ENCODE results near the gene FARP1. TPM values are rescaled to one million over a fixed set of nuclear protein-coding genes. Genes with fewer than 3 reads are reported as not detected.

FARP1 gene
- total and polyA plus RNA-seq, 2 of the 13 experiments (the other 11 are each of a cell fraction or from before 2014, with no cell fraction given): 70.6 to 126 TPM

GRCh38 chr13:98175043-98175442 lies 32.1 kb downstream of the FARP1 start:
- H3K27ac ChIP-seq (ENCODE audit: extremely low read length, insufficient read depth, low read length): no peak overlapping the region
- ChIA-PET CTCF (ENCODE audit: low intra/inter-chr PET ratio, low total read pairs) (no interaction called here), POLR2A (interaction anchor here (1.3 kb wide), 1 partner anchor 91 kb away, joined by 3 read pairs; no protein-coding TSS in a partner anchor)
- in situ Hi-C loops (cut with HindIII; ENCODE audit: extremely low pct_ligation_motif_present, low pct_unique_long_range_greater_than_20kb): no loop called here
- H3K9ac ChIP-seq (ENCODE audit: insufficient read depth, low read depth, low read length): no peak overlapping the region
- H3K4me3 ChIP-seq (replicated peaks in 1 of 3; ENCODE audit: insufficient read depth in 1 of 3, low read depth in 2 of 3, low read length in 3 of 3): no peak overlapping the region
- intact Hi-C loops (cut with micrococcal nuclease; ENCODE audit: unreplicated experiment): no loop called here
- H3K4me1 ChIP-seq (ENCODE audit: insufficient read depth, low read length): peaks cover 58% of the 10 kb centered on the region
- TF ChIP-seq CBFB (CRISPR knock-in tag; IDR thresholded peaks at IDR 0.05) (no peak), KAT7 (CRISPR knock-in tag; IDR thresholded peaks at IDR 0.05; ENCODE audit: borderline replicate concordance) (no peak), ZNF570 (CRISPR knock-in tag; IDR thresholded peaks at IDR 0.05; ENCODE audit: borderline replicate concordance) (no peak), KAT2B (IDR thresholded peaks at IDR 0.05; ENCODE audit: borderline replicate concordance, low read depth, low read length) (no peak), ZBTB34 (CRISPR knock-in tag; IDR thresholded peaks at IDR 0.05) (no peak), BRF2 (CRISPR knock-in tag; IDR thresholded peaks at IDR 0.05) (no peak), ZFP37 (CRISPR knock-in tag; IDR thresholded peaks at IDR 0.05; ENCODE audit: borderline replicate concordance) (no peak), GPN1 (CRISPR knock-in tag; IDR thresholded peaks at IDR 0.05; ENCODE audit: borderline replicate concordance) (no peak), RBFOX2 (IDR thresholded peaks at IDR 0.05; ENCODE audit: low read depth, low read length) (no peak)
- H4K20me1 ChIP-seq (ENCODE audit: insufficient read depth, low read length): peaks cover 70% of the 10 kb centered on the region
- H3K9me3 ChIP-seq (ENCODE audit: low read length): no peaks in the 10 kb centered on the region
- no TSS peak for BruUV-seq (replicated peaks)
- no peak overlapping the region for H2AFZ ChIP-seq (ENCODE audit: low read length)
- 82% methylated on average over 3 of the region's 3 CpGs for WGBS (ENCODE audit: low lambda C conversion rate)
- ATAC-seq: no peak
- no peak for DNase-seq (ENCODE audit: low spot score)
- H3K4me2 ChIP-seq (ENCODE audit: low read depth, low read length): no peak overlapping the region
- no peak for FAIRE-seq
- H3K36me3 ChIP-seq (replicated peaks in 1 of 2; ENCODE audit: control insufficient read depth in 1 of 2, insufficient read depth in 2 of 2, low read length in 2 of 2): peaks cover 8 to 33% of the 10 kb centered on the region in 2 experiments
- peaks cover 98% of the 10 kb centered on the region for H3K79me2 ChIP-seq (ENCODE audit: insufficient read depth, low read length)
- H3K27me3 ChIP-seq (ENCODE audit: control insufficient read depth in 1 of 2, insufficient read depth in 2 of 2, low read length in 2 of 2): no peaks in the 10 kb centered on the region

Data from HepG2 (cell line).